HEK293 (cell line): ENCODE data around the gene C6orf136.
A peak's percentile ranks its signal among the peaks of the same experiment; 100 is the strongest.

Source experiments
- CTCF ChIA-PET: fragments of 350-600 bp; formaldehyde crosslinking; extraction: SDS; loops from one replicate; lab custom pipeline; 2021; ENCODE audit warnings: antibody characterized with exemption; lab: Yijun Ruan, JAX
- POLR2A ChIA-PET: fragments of 300-600 bp; formaldehyde crosslinking; extraction: SDS; loops from one replicate; lab custom pipeline; 2020; ENCODE audit warnings: antibody characterized with exemption, inconsistent platforms; lab: Yijun Ruan, JAX
- H3K27ac ChIP-seq: fragments of 200-500 bp; sonication (Bioruptor generic); 2 replicates; pipeline ENCODE4 v1.5.1; 2014; ENCODE audit warnings: low read depth, low read length, control low read depth, inconsistent platforms; ENCODE audit errors: extremely low read depth
- H3K36me3 ChIP-seq, 2 experiments: fragments of 200-500 bp in 1 of 2; sonication (Bioruptor generic) in 1 of 2; 1 replicate in 1 of 2; 2 replicates in 1 of 2; pipeline ENCODE4 v1.5.1; 2014 to 2017; ENCODE audit warnings: inconsistent platforms in 2 of 2, low read length in 2 of 2; ENCODE audit not compliant: control insufficient read depth in 2 of 2, insufficient read depth in 1 of 2
- H3K4me1 ChIP-seq: fragments of 200-500 bp; sonication (Bioruptor generic); 2 replicates; pipeline ENCODE4 v1.5.1; 2014; ENCODE audit warnings: mild to moderate bottlenecking, low read length, inconsistent platforms; ENCODE audit not compliant: control insufficient read depth, insufficient read depth
- H3K4me3 ChIP-seq: 2 replicates; pipeline ENCODE4 v1.5.1; 2011; ENCODE audit warnings: low read depth, mild to moderate bottlenecking, control low read depth, low read length, moderate library complexity
- H3K9me3 ChIP-seq: fragments of 200-500 bp; sonication (Bioruptor generic); 2 replicates; pipeline ENCODE4 v1.5.1; 2014; ENCODE audit warnings: low read depth, low read length, inconsistent platforms; ENCODE audit not compliant: control insufficient read depth, insufficient read depth
- SCRT1 ChIP-seq: fragments of 450-650 bp; formaldehyde crosslinking; IDR thresholded peaks from 2 replicates; pipeline ENCODE4 v1.5.1; 2016; ENCODE audit warnings: missing biosample characterization, missing genetic modification characterization, borderline replicate concordance
- SCRT2 ChIP-seq: fragments of 450-650 bp; formaldehyde crosslinking; IDR thresholded peaks from 2 replicates; pipeline ENCODE4 v1.5.1; 2016; ENCODE audit warnings: missing biosample characterization, missing genetic modification characterization
- ZBTB10 ChIP-seq: fragments of 450-650 bp; formaldehyde crosslinking; IDR thresholded peaks from 2 replicates; pipeline ENCODE4 v1.5.1; 2016; ENCODE audit warnings: missing biosample characterization, missing genetic modification characterization
- ZBTB11 ChIP-seq: fragments of 450-650 bp; formaldehyde crosslinking; conservative IDR thresholded peaks from 2 replicates; pipeline ENCODE4 v1.5.1; 2016; ENCODE audit warnings: low read depth, missing biosample characterization, missing genetic modification characterization
- ZBTB17 ChIP-seq: fragments of 450-650 bp; formaldehyde crosslinking; IDR thresholded peaks from 2 replicates; pipeline ENCODE4 v1.5.1; 2016; ENCODE audit warnings: missing biosample characterization, missing genetic modification characterization
- ZEB2 ChIP-seq: fragments of 450-650 bp; formaldehyde crosslinking; IDR thresholded peaks from 2 replicates; pipeline ENCODE4 v1.5.1; 2016; ENCODE audit warnings: missing biosample characterization, missing genetic modification characterization
- ZNF146 ChIP-seq: fragments of 450-650 bp; formaldehyde crosslinking; IDR thresholded peaks from 2 replicates; pipeline ENCODE4 v1.5.1; 2016; ENCODE audit warnings: missing biosample characterization, missing genetic modification characterization
- ZNF184 ChIP-seq: fragments of 450-650 bp; IDR thresholded peaks from 2 replicates; pipeline ENCODE4 v1.5.1; 2018; ENCODE audit warnings: missing biosample characterization, mild to moderate bottlenecking, missing genetic modification characterization
- ZNF19 ChIP-seq: fragments of 450-650 bp; formaldehyde crosslinking; IDR thresholded peaks from 2 replicates; pipeline ENCODE4; 2016; ENCODE audit warnings: missing biosample characterization, missing genetic modification characterization, low read depth
- ZNF202 ChIP-seq: fragments of 450-650 bp; formaldehyde crosslinking; IDR thresholded peaks from 2 replicates; pipeline ENCODE4 v1.5.1; 2016; ENCODE audit warnings: missing biosample characterization, missing genetic modification characterization, borderline replicate concordance
- ZNF37A ChIP-seq: fragments of 450-650 bp; IDR thresholded peaks from 2 replicates; pipeline ENCODE4 v1.5.1; 2018; ENCODE audit warnings: missing biosample characterization, missing genetic modification characterization
- ZNF600 ChIP-seq: fragments of 450-650 bp; formaldehyde crosslinking; IDR thresholded peaks from 2 replicates; pipeline ENCODE4 v1.5.1; 2016; ENCODE audit warnings: missing biosample characterization, missing genetic modification characterization
- ZNF610 ChIP-seq: fragments of 450-650 bp; formaldehyde crosslinking; IDR thresholded peaks from 2 replicates; pipeline ENCODE4 v1.5.1; 2016; ENCODE audit warnings: missing biosample characterization, missing genetic modification characterization, borderline replicate concordance
- ZNF626 ChIP-seq: fragments of 450-650 bp; sonication (Bioruptor Pico); formaldehyde crosslinking; IDR thresholded peaks from 2 replicates; pipeline ENCODE4 v1.5.1; 2018; ENCODE audit warnings: missing biosample characterization, missing genetic modification characterization, inconsistent platforms
- TF ChIP-seq, protein P1 (sequence below): IDR thresholded peaks from 2 replicates; pipeline ENCODE4 v1.6.1; 2011; ENCODE audit warnings: mild to moderate bottlenecking, low read depth, low read length, borderline replicate concordance
- TF ChIP-seq, protein P2 (sequence below): fragments of 450-650 bp; formaldehyde crosslinking; conservative IDR thresholded peaks from 2 replicates; pipeline ENCODE4 v1.5.1; 2016; ENCODE audit warnings: low read depth, missing biosample characterization, missing genetic modification characterization
- TF ChIP-seq, protein P3 (sequence below): fragments of 450-650 bp; formaldehyde crosslinking; IDR thresholded peaks from 2 replicates; pipeline ENCODE4 v1.5.1; 2016; ENCODE audit warnings: missing biosample characterization, missing genetic modification characterization

The C6orf136 gene

DNA sequence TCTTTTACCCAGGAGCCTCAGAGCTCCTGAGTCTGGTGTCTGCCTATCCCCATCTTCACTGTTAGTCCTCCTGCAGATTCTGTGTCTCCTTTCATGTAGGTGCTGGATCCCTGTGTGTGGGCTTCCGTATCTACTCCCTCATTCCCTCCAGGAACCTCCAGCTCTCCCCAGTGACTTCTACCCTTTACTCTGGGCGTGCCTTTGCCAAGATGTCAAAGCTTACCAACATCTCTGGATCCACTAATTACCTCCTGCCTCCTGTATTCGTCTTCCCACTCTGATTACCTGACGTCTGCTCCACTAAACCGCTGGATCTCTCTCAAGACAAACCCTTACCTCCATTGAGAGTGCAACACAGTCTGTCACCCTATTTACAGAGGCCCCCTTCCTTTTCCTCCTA, 2.2 kb upstream of the C6orf136 start:
- H3K9me3 ChIP-seq, result no peaks in the 10 kb centered on the region
- TF ChIP-seq ZBTB11, result no peak
- TF ChIP-seq ZNF146, result no peak
- TF ChIP-seq ZBTB17, result no peak
- TF ChIP-seq, protein P1, sequence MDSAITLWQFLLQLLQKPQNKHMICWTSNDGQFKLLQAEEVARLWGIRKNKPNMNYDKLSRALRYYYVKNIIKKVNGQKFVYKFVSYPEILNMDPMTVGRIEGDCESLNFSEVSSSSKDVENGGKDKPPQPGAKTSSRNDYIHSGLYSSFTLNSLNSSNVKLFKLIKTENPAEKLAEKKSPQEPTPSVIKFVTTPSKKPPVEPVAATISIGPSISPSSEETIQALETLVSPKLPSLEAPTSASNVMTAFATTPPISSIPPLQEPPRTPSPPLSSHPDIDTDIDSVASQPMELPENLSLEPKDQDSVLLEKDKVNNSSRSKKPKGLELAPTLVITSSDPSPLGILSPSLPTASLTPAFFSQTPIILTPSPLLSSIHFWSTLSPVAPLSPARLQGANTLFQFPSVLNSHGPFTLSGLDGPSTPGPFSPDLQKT, result no peak
- TF ChIP-seq ZNF600 (tag by site-specific recombination), result peak; percentile 57; the same call in 1 of the 2 replicates
- TF ChIP-seq ZNF19 (tag by site-specific recombination), result no peak
- no peak for TF ChIP-seq SCRT2 (tag by site-specific recombination)
- no peak for TF ChIP-seq ZBTB10
- TF ChIP-seq, all 188 proteins: peak for 1
- no peak overlapping the region for H3K27ac ChIP-seq
- CTCF ChIA-PET, result interaction anchor here (0.6 to 2.1 kb wide), 5 partner anchors 27 to 88 kb away, joined by 3 to 9 read pairs (median 4); partner anchors contain the start of gene PRR3
- peaks cover 22 to 61% of the 10 kb centered on the region in 2 experiments; a peak in 2 of 3 replicates for H3K36me3 ChIP-seq
- no peak overlapping the region for H3K4me3 ChIP-seq
- peaks cover 8% of the 10 kb centered on the region for H3K4me1 ChIP-seq
- POLR2A ChIA-PET, result interaction anchor here (0.5 to 1.5 kb wide), 5 partner anchors 8 to 30 kb away, joined by 3 to 4 read pairs (median 3); partner anchors contain the start of genes MRPS18B and PPP1R10

DNA sequence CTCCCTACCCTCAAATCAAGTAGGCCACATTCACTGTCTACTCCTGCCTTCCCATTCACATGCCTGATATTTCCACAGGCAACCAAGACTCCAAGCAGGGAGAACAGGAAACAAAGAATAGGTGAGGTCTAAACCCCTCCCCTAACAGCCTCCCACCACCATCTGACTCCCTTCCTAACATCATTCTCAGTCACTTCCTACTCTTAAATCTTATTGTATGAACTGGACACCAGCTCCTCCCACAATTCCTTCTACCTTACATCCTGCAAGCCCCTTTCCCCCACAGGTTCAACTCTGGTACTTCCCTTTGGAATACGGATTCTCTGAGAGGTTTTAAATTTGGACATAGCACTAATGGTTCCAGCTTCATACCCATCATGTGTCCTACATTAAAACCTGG, 944 bp upstream of the C6orf136 start:
- H3K4me3 ChIP-seq, result no peak overlapping the region; the same call in 1 of the 2 replicates
- CTCF ChIA-PET, result interaction anchor here (0.9 to 2.1 kb wide), 7 partner anchors 12 to 104 kb away, joined by 3 to 9 read pairs (median 5); partner anchors contain the start of gene DHX16

More for the DNA sequence above, 944 bp upstream of the C6orf136 start:
- Histone ChIP-seq H3K4me1 (peaks cover 8% of the 10 kb centered on the region), H3K27ac (peak overlapping the region; percentile 13), H3K9me3 (no peaks in the 10 kb centered on the region), H3K36me3 (peaks cover 26 to 58% of the 10 kb centered on the region in 2 experiments)
- no peak for TF ChIP-seq ZNF202 (tag by site-specific recombination)
- TF ChIP-seq ZEB2 (tag by site-specific recombination), result no peak
- no peak for TF ChIP-seq ZNF610
- no peak for TF ChIP-seq ZNF626 (tag by site-specific recombination)
- TF ChIP-seq SCRT1, result no peak
- TF ChIP-seq ZNF37A (tag by site-specific recombination), result no peak
- no peak for TF ChIP-seq ZNF184 (tag by site-specific recombination)
- TF ChIP-seq, protein P2, sequence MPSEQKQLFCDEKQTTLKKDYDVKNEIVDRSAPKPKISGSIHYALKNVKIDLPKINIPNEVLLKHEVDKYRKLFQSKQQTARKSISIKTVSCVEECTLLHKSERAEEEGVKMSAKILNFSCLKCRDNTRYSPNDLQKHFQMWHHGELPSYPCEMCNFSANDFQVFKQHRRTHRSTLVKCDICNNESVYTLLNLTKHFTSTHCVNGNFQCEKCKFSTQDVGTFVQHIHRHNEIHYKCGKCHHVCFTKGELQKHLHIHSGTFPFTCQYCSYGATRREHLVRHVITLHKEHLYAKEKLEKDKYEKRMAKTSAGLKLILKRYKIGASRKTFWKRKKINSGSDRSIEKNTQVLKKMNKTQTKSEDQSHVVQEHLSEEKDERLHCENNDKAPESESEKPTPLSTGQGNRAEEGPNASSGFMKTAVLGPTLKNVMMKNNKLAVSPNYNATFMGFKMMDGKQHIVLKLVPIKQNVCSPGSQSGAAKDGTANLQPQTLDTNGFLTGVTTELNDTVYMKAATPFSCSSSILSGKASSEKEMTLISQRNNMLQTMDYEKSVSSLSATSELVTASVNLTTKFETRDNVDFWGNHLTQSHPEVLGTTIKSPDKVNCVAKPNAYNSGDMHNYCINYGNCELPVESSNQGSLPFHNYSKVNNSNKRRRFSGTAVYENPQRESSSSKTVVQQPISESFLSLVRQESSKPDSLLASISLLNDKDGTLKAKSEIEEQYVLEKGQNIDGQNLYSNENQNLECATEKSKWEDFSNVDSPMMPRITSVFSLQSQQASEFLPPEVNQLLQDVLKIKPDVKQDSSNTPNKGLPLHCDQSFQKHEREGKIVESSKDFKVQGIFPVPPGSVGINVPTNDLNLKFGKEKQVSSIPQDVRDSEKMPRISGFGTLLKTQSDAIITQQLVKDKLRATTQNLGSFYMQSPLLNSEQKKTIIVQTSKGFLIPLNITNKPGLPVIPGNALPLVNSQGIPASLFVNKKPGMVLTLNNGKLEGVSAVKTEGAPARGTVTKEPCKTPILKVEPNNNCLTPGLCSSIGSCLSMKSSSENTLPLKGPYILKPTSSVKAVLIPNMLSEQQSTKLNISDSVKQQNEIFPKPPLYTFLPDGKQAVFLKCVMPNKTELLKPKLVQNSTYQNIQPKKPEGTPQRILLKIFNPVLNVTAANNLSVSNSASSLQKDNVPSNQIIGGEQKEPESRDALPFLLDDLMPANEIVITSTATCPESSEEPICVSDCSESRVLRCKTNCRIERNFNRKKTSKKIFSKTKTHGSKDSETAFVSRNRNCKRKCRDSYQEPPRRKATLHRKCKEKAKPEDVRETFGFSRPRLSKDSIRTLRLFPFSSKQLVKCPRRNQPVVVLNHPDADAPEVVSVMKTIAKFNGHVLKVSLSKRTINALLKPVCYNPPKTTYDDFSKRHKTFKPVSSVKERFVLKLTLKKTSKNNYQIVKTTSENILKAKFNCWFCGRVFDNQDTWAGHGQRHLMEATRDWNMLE (tag by site-specific recombination), result no peak
- TF ChIP-seq, protein P3, sequence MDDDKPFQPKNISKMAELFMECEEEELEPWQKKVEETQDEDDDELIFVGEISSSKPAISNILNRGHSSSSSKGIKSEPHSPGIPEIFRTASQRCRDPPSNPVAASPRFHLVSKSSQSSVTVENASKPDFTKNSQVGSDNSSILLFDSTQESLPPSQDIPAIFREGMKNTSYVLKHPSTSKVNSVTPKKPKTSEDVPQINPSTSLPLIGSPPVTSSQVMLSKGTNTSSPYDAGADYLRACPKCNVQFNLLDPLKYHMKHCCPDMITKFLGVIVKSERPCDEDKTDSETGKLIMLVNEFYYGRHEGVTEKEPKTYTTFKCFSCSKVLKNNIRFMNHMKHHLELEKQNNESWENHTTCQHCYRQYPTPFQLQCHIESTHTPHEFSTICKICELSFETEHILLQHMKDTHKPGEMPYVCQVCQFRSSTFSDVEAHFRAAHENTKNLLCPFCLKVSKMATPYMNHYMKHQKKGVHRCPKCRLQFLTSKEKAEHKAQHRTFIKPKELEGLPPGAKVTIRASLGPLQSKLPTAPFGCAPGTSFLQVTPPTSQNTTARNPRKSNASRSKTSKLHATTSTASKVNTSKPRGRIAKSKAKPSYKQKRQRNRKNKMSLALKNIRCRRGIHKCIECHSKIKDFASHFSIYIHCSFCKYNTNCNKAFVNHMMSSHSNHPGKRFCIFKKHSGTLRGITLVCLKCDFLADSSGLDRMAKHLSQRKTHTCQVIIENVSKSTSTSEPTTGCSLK (tag by site-specific recombination), result no peak
- POLR2A ChIA-PET, result interaction anchor here (0.6 to 1.7 kb wide), 8 partner anchors 16 to 76 kb away, joined by 3 to 20 read pairs (median 4); partner anchors contain the start of genes ABCF1, ATAT1 and MDC1
